ACC112 (cell line): ENCODE measurements around the gene HIP1.
"Not testable (repeated sequence)": the region's sequence is repeated elsewhere in the genome, so short reads cannot be mapped to it uniquely, and the experiment has no call there.

Source experiments
- H2AFZ ChIP-seq: fragments of 200-600 bp; sonication (generic); one replicate; pipeline ENCODE4 v1.6.0; 2017; ENCODE audit warnings: antibody characterized with exemption, low read length; ENCODE audit not compliant: unreplicated experiment
- H3K27ac ChIP-seq: fragments of 200-600 bp; sonication (generic); 2 replicates; pipeline ENCODE4 v1.5.1; 2014; ENCODE audit warnings: low read depth, mild to moderate bottlenecking, antibody characterized with exemption, low read length, moderate library complexity
- H3K27me3 ChIP-seq: fragments of 200-600 bp; sonication (generic); 2 replicates; pipeline ENCODE4 v1.6.1; 2014; ENCODE audit warnings: mild to moderate bottlenecking, antibody characterized with exemption, low read length, moderate library complexity, mixed read lengths; ENCODE audit not compliant: insufficient read depth
- H3K36me3 ChIP-seq: fragments of 200-600 bp; sonication (generic); 2 replicates; pipeline ENCODE4 v1.6.1; 2016; ENCODE audit warnings: mild to moderate bottlenecking, antibody characterized with exemption, low read length, moderate library complexity, mixed read lengths; ENCODE audit not compliant: insufficient read depth
- H3K4me1 ChIP-seq: fragments of 200-600 bp; sonication (generic); one replicate; pipeline ENCODE4 v1.6.1; 2016; ENCODE audit warnings: low read length, mixed read lengths; ENCODE audit not compliant: insufficient read depth, unreplicated experiment, control insufficient read depth
- H3K4me3 ChIP-seq: fragments of 200-600 bp; sonication (generic); 2 replicates; pipeline ENCODE4 v1.5.1; 2014; ENCODE audit warnings: mild to moderate bottlenecking, low read depth, low read length
- H3K79me2 ChIP-seq: fragments of 200-600 bp; sonication (generic); one replicate; pipeline ENCODE4 v1.6.0; 2016; ENCODE audit warnings: low read length; ENCODE audit not compliant: control insufficient read depth, unreplicated experiment, insufficient read depth

The HIP1 gene

DNA sequence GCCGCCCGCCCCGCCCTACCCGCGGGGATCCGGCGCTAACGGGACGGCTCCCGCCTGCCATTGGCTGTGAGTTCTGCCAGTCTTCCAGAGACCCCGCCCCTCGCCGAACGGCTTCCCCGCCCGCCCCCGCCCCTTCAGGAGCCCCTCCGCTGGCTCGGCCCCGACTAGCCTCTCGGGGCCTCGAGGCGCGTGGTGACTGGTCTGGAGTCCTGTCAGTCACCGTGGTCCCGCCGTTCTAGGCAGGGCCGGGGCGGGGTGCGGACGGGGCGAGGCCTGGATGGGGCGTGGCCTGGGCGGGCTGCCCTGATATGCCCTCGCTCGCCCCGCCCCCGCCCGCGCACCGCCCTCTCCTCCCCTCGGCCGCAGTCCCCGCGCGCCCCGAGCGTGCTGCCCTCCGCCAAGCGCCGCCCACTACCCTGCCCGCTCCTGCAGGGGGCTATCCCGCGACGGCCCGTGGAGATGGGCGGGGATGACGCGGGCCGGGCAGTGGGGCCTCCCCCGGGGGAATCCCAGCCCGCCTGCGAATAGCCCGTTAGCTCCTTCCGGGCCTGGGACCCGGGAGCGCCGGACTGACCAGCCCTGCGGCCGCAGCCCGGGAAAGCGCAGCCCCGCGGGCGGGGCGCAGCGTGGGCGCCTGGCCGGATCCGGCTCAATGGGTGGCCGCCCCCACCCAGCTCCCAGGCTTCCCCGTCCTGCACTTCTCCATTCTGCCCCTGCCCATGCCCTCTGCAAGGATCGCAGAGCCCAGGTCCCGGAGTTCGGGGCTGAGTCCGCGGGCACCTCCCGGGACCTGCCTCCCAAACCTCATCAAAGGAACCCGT, 444 bp upstream of the HIP1 start:
- H3K79me2 ChIP-seq = peaks cover 4% of the 10 kb centered on the region
- peak overlapping the region; percentile 90 for H2AFZ ChIP-seq
- no peaks in the 10 kb centered on the region for H3K27me3 ChIP-seq
- peak overlapping the region; percentile 100 for H3K4me3 ChIP-seq
- peak overlapping the region; percentile 60 for H3K27ac ChIP-seq
- peaks cover 11% of the 10 kb centered on the region for H3K4me1 ChIP-seq
- no peaks in the 10 kb centered on the region for H3K36me3 ChIP-seq

DNA sequence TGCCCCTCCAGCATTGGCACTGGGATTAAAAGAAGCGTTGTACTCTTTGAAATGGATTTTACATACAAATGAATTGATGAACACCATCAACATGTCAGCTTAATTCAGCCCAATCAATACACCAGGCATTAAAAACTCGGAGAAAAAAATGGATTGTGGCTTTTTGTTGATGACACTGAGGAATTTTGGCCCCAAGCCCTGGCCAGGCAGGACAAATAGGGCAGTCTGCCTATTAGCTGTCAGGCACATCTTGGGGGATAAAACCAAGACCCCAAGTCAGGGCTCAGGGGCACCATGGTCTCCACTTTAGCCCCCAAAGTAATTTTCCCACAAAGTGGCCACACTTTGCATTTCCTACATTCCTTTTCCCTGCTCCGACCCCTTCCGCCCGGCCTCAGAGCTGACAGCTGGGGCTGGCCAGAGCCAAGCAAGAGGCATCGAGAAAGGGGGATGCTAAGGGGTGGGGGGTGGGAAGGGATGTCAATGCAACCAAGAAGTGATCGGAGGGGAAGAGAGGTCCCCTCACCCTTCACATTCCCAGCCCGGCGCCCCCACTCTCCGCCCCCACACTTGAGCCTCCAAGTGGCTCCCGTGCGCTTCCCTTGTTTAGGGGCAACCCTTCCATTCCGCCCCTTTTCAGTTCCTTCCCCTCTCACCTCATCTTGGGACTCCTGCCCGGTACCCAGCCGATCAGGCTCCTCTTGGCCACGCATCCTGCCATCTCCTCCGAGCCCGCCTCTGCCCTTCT, 711 bp downstream of the HIP1 start:
- H3K4me3 ChIP-seq = peak overlapping the region; percentile 100
- H3K79me2 ChIP-seq = peaks cover 4% of the 10 kb centered on the region
- no peak overlapping the region for H3K27ac ChIP-seq
- peaks cover 16% of the 10 kb centered on the region for H3K4me1 ChIP-seq
- H3K36me3 ChIP-seq = no peaks in the 10 kb centered on the region
- H2AFZ ChIP-seq = peak overlapping the region; percentile 98
- no peaks in the 10 kb centered on the region for H3K27me3 ChIP-seq

DNA sequence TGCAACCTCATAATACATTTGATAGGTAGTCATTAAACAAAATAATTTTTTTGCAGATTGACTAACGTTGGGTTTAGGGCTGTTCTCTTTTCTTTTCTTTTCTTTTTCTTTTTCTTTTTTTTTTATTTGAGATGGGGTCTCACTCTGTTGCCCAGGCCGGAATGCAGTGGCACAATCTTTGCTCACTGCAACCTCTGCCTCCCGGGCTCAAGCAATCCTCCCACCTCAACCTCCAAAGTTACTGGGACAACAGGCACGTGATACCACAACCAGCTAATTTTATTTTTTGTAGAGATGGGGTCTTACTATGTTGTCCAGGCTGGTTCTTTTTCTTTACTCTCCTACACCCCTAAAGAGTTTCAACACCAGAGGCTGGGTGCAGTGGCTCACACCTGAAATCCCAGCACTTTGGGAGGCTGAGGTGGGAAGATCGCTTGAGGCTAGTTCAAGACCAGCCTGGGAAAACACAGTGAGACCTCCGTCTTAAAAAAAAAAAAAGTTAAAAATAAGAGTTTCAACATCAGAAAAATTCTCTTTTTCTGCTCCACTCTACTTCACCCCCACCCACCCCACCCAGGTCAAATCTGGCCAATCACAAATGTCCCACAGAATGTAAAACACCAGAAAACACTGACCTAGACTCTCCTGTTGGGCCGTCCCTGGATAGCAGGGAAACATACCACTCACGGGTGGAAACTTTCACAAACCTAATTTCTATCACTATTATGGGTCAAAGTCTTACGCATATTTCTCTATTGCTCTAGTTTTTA, 3.0 kb downstream of the HIP1 start:
- Histone ChIP-seq H3K4me3 (no peak overlapping the region), H2AFZ (no peak overlapping the region), H3K27me3 (no peaks in the 10 kb centered on the region), H3K36me3 (no peaks in the 10 kb centered on the region), H3K79me2 (peaks cover 4% of the 10 kb centered on the region), H3K27ac (no peak overlapping the region), H3K4me1 (peaks cover 23% of the 10 kb centered on the region)

DNA sequence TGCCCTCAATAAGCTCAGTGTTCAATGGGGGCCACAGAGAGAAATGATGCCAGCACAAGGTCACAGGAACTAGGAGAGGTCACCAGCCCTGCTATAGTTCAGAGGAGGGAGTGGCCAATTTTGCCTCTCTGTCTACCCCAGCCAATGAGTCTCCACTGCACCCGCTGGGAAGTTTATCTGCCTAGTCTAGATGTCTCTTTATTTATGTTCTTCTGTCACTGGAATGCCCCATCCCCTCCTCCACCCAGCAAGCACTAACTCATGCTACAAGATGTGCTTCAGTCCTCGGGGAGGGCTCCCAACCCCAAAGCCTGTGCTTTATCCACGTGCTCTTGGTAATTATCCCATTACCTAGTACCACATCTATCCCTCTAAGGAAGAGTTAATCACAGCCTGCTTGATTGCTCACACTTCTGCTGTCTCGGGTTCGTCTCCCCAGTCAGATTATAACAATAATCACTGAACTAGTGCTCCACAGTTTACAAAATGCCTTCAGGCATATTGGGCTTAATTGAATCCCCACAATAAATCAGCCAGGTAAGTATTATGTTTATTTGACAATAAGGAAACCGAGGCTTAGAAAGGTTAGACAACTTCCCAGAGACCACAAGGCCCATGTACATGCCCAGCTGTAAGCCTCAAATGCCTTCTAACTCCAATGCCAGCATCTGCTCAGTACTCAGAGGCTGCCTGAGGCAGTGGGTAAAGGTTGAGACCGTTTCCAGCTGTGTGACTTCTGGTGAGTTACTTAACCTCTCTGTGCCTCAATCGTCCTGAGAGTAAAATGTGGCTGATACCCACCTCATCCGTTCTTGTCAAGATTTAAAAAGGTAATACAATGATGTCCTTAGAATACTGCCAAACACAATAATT, 3.9 kb downstream of the HIP1 start:
- Histone ChIP-seq H3K27me3 (no peaks in the 10 kb centered on the region), H3K79me2 (peaks cover 4% of the 10 kb centered on the region), H2AFZ (no peak overlapping the region), H3K27ac (peak overlapping the region; percentile 25; the same call in 1 of the 2 replicates), H3K4me1 (peaks cover 21% of the 10 kb centered on the region), H3K4me3 (no peak overlapping the region), H3K36me3 (no peaks in the 10 kb centered on the region)

DNA sequence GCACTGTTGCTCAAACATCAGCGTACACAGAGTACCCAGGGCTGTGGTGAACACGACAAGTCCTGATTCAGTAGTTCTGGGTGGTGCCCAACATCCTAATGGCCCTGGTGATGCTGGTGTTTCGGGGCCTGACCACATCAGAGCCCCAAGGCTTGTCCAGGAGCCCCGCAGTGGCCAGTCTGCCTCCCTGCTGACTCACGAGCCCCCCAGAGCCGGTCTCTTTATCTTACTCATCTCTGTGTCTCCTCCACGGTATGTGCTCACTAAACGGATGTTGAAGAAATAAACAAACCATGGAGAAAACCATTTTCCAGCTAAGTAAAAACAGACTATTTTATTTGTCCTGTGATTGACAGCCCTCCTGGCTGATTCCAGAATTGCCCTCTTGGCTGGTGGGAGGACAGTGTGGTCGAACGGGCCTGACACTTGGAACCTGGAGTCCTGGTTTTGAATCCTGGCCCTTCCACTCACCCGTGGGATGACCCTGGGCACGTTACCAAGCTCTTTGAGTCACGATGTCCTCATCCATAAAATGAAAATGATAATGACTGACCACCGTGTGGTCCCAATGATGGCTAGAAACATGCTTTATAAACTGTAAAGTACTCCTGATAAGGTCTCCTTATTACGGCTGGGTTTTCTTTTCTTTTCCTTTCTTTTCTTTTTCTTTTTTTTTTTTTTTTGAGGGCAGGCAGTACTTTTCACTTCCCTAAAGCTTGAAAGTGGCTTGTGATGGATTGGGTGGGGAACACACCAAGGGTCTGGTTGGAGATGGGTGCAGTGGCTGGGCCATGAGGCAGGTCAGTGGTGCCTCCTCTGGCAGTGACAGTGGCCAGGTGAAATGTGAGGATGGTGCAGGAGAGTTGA, 5.7 kb downstream of the HIP1 start:
- Histone ChIP-seq H3K4me1 (peaks cover 26% of the 10 kb centered on the region), H3K79me2 (peaks cover 4% of the 10 kb centered on the region), H3K27ac (peak overlapping the region; percentile 86), H3K27me3 (no peaks in the 10 kb centered on the region), H3K36me3 (no peaks in the 10 kb centered on the region), H3K4me3 (peak overlapping the region; percentile 43), H2AFZ (peak overlapping the region; percentile 68)

DNA sequence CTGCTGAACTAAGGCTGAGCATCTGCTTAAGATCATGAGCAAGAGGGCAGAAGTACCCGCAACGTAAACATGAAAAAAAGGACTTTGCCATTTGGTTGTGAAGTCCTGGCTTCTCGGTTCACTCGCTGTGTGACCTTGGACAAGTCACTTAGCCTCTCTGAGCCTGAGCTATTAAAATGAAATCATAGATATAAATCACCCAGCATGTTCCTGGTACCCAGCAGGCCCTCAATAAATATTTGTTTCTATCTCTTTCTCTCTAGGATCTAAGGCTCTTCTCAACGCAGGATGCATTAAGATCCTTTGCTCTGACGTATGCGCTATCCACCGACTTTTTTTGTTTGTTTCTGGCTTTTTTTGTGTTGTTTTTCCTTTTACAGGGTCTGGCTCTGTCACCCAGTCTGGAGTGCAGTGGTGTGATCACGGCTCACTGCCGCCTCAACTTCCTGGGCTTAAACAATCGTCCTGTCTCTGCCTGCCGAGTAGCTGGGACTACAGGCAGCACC, 6.7 kb downstream of the HIP1 start:
- Histone ChIP-seq H3K79me2 (peaks cover 4% of the 10 kb centered on the region), H3K4me3 (no peak overlapping the region), H3K27ac (peak overlapping the region; percentile 86), H3K27me3 (no peaks in the 10 kb centered on the region), H3K36me3 (no peaks in the 10 kb centered on the region), H2AFZ (no peak overlapping the region), H3K4me1 (peaks cover 30% of the 10 kb centered on the region)

DNA sequence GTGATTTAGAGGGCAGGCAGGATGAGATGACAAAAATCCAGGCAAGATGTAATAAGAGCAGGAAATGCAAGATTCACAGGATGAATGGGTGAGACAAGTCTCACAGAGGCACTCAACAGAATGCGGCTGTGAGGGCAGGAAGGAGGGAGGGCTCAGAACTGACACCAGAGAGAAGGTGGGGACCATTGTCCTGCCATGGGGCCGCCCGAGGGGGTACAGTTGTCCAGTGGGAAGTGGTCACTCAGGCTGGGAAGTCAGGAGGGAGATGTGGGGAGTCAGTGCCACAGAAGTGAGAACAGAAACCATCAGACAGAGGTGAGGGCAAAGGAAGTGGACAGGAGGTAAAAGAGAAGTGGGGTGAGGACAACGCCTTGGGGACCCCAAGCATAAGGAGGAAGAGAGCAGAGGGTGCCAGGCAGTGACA, 8.9 kb downstream of the HIP1 start:
- Histone ChIP-seq H3K36me3 (no peaks in the 10 kb centered on the region), H3K27me3 (no peaks in the 10 kb centered on the region), H3K4me3 (no peak overlapping the region), H2AFZ (no peak overlapping the region), H3K4me1 (peaks cover 28% of the 10 kb centered on the region), H3K27ac (no peak overlapping the region), H3K79me2 (peaks cover under 1% of the 10 kb centered on the region)

DNA sequence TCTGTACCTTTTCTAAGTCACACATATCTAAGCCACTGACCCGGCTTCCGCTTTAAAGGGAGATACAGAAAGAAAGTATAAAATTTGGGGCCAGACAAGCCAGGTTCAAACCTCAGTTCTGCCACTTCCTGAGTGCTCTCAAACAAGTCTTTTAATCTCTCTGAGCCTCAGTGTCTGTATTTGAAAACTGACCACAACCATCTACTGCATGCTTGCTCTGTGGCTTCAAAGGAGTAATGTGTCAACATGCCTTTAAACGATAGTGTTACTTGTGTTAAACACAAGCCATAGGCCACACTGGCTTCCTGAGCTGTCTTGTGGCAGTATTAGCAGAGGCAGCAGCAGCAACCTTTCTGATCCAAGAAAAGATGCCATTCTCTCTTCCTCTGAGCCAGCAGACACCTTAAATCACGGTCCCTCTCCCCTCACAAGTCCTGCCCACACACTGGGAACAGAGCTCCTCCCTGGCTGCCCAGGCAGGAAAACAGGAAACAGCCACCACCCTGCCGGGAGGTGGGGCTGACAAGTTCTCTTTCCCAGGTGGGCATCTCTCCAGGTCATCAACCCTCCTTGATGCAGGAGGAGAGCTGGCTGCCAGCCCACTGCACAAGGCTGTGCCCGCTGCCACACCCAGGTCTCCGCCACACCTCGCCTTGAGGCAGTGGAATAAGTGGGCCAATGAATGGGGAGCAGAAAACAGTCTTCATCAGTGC, 10.7 kb downstream of the HIP1 start:
- Histone ChIP-seq H3K36me3 (no peaks in the 10 kb centered on the region), H3K27ac (no peak overlapping the region), H3K79me2 (no peaks in the 10 kb centered on the region), H3K27me3 (no peaks in the 10 kb centered on the region), H3K4me3 (no peak overlapping the region), H2AFZ (peak overlapping the region; percentile 89), H3K4me1 (peaks cover 17% of the 10 kb centered on the region)

DNA sequence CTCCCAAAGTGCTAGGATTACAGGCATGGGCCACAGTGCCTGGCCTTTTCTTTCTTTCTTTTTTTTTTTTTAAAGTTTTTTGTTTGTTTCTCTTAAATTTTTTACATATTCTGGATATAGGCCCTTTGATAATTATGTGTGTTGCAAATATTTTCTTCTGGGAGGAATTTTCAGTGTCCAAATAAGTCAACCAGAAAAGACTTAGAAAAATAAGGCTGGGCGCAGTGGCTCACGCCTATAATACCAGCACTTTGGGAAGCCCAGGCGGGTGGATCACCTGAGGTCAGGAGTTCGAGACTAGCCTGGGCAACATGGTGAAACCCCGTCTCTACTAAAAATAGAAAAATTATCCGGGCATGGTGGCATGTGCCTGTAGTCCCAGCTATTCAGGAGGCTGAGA, 11.4 kb downstream of the HIP1 start:
- H3K36me3 ChIP-seq, H3K4me3 ChIP-seq, H3K27ac ChIP-seq, H3K79me2 ChIP-seq, H3K27me3 ChIP-seq, H2AFZ ChIP-seq: not testable (repeated sequence)
- peaks cover 11% of the 10 kb centered on the region for H3K4me1 ChIP-seq
